Muscle of arm (tissue), 12 donors: ENCODE data around the gene RASGRF2. TPM values are rescaled to one million over a fixed set of nuclear protein-coding genes. Genes with fewer than 3 reads are reported as not detected.

Source experiments
- DNase-seq: peaks from one replicate; pipeline ENCODE4 v3.0.0-alpha.2; 2013
- polyA plus RNA-seq, 12 donors: library from polyadenylated mRNA; unstranded; fragments of 120-200 nt; gene quantifications; one replicate each; pipeline ENCODE4 v1.2.1, GENCODE V29; 2013; ENCODE audit not compliant: insufficient read length in 12 of 12

RASGRF2 gene
- polyA plus RNA-seq, 12 donors: 0.48 to 3.7 (median 0.84) TPM; not detected in 2

GRCh38 chr5:81136557-81136956, 176.4 kb downstream of the RASGRF2 start:
- DNase-seq: no peak

GRCh38 chr5:81137833-81138232, 177.7 kb downstream of the RASGRF2 start:
- DNase-seq: no peak

- peak; percentile 90 for DNase-seq
These were observed 180.3 kb downstream of the RASGRF2 start for GRCh38 chr5:81140441-81140840.

GRCh38 chr5:81140943-81141342, 180.8 kb downstream of the RASGRF2 start:
- DNase-seq: peak; percentile 80

GRCh38 chr5:81142108-81142507, 181.9 kb downstream of the RASGRF2 start:
- no peak for DNase-seq

- DNase-seq: no peak
These were observed 185.3 kb downstream of the RASGRF2 start for GRCh38 chr5:81145329-81145935.

- DNase-seq: no peak
These were observed 185.9 kb downstream of the RASGRF2 start for GRCh38 chr5:81146031-81146430.

GRCh38 chr5:81147011-81147885, 187.1 kb downstream of the RASGRF2 start:
- DNase-seq: no peak

GRCh38 chr5:81147886-81148571, 187.9 kb downstream of the RASGRF2 start:
- no peak for DNase-seq

GRCh38 chr5:81151546-81151945, 191.4 kb downstream of the RASGRF2 start:
- peak; percentile 47 for DNase-seq

- DNase-seq: no peak
These were observed 194.6 kb downstream of the RASGRF2 start for GRCh38 chr5:81154725-81155124.

- DNase-seq: no peak
These were observed 196.6 kb downstream of the RASGRF2 start for GRCh38 chr5:81156732-81157131.

GRCh38 chr5:81161012-81161601, 200.9 kb downstream of the RASGRF2 start:
- DNase-seq: no peak

- no peak for DNase-seq
These were observed 202.3 kb downstream of the RASGRF2 start for GRCh38 chr5:81162501-81162900.

GRCh38 chr5:81163651-81164050, 203.5 kb downstream of the RASGRF2 start:
- no peak for DNase-seq

- no peak for DNase-seq
These were observed 204.3 kb downstream of the RASGRF2 start for GRCh38 chr5:81164476-81164875.

GRCh38 chr5:81164936-81165335, 204.8 kb downstream of the RASGRF2 start:
- no peak for DNase-seq

GRCh38 chr5:81165493-81166119, 205.4 kb downstream of the RASGRF2 start:
- DNase-seq: peak; percentile 54

- no peak for DNase-seq
These were observed 206.3 kb downstream of the RASGRF2 start for GRCh38 chr5:81166430-81166829.

- DNase-seq: no peak
These were observed 206.9 kb downstream of the RASGRF2 start for GRCh38 chr5:81167078-81167477.

- no peak for DNase-seq
These were observed 207.4 kb downstream of the RASGRF2 start for GRCh38 chr5:81167544-81167943.

GRCh38 chr5:81169924-81170323, 209.8 kb downstream of the RASGRF2 start:
- DNase-seq: no peak
